ENCODE results near the gene KBTBD7. TPM values are rescaled to one million over a fixed set of nuclear protein-coding genes. Genes with fewer than 3 reads are reported as not detected.

KBTBD7 gene
- total RNA-seq, 1 experiment from 2014 or later: 6.2 TPM

GRCh38 chr13:41213316-41213715 lies 18.9 kb upstream of the KBTBD7 start:
- no peak for ATAC-seq
- intact Hi-C loops (cut with micrococcal nuclease): no loop called here
- Histone ChIP-seq H3K4me3 (replicated peaks in 1 of 2; ENCODE audit: low read depth in 1 of 2, low read length in 2 of 2) (no peak overlapping the region), H4K20me1 (ENCODE audit: insufficient read depth) (no peaks in the 10 kb centered on the region), H3K79me2 (ENCODE audit: insufficient read depth, low read length) (no peaks in the 10 kb centered on the region), H3K9me2 (ENCODE audit: insufficient read depth) (no peaks in the 10 kb centered on the region), H3K9me3 (ENCODE audit: control insufficient read depth in 1 of 2, insufficient read depth in 1 of 2, low read depth in 1 of 2, low read length in 2 of 2) (peaks cover 0 to 12% of the 10 kb centered on the region in 2 experiments; a peak in 2 of 4 replicates), H3K27ac (ENCODE audit: low read depth, low read length) (no peak overlapping the region), H3K27me3 (ENCODE audit: insufficient read depth, low read length) (no peaks in the 10 kb centered on the region), H3K4me2 (ENCODE audit: low read length) (no peak overlapping the region), H2AFZ (ENCODE audit: low read depth, low read length, poor library complexity, severe bottlenecking) (no peak overlapping the region), H3K9ac (ENCODE audit: low read length) (no peak overlapping the region), H3K4me1 (ENCODE audit: control insufficient read depth in 1 of 2, insufficient read depth in 2 of 2, low read length in 2 of 2) (peaks cover 0 to 9% of the 10 kb centered on the region in 2 experiments; a peak in 1 of 4 replicates), H3K36me3 (ENCODE audit: control insufficient read depth in 1 of 2, insufficient read depth in 2 of 2, low read length in 2 of 2) (no peaks in the 10 kb centered on the region)
- DNase-seq (ENCODE audit: low read depth, low spot score): no peak
- ChIA-PET POLR2A (no interaction called here), CTCF (no interaction called here), RAD21 (ENCODE audit: low non-redundant PET in 1 of 2, low total read pairs in 2 of 2, uncharacterized antibody in 2 of 2, unreplicated experiment in 2 of 2) (no interaction called here)
- BruUV-seq (replicated peaks): no TSS peak
- TF ChIP-seq TCF7L2 (IDR thresholded peaks at IDR 0.05; ENCODE audit: borderline replicate concordance, extremely low read depth, insufficient read depth, insufficient read length) (no peak), CBX3 (IDR thresholded peaks at IDR 0.05; ENCODE audit: low read depth) (no peak), SIN3A (IDR thresholded peaks at IDR 0.05; ENCODE audit: low read depth) (no peak), ZBTB33 (IDR thresholded peaks at IDR 0.05; ENCODE audit: extremely low read depth, insufficient replicate concordance, low read length) (no peak), CTCF (IDR thresholded peaks at IDR 0.05 in 2 of 3, conservative IDR thresholded peaks at IDR 0.05 in 1 of 3; ENCODE audit: borderline replicate concordance in 1 of 3, insufficient read depth in 1 of 3, low read depth in 2 of 3, low read length in 2 of 3) (no peak), RAD21 (IDR thresholded peaks at IDR 0.05; ENCODE audit: low read depth) (no peak), CEBPB (IDR thresholded peaks at IDR 0.05; ENCODE audit: low read depth) (no peak), YY1 (IDR thresholded peaks at IDR 0.05; ENCODE audit: extremely low read depth, insufficient replicate concordance, low read depth, low read length) (no peak), POLR2AphosphoS5 (IDR thresholded peaks at IDR 0.05; ENCODE audit: low read depth, low read length) (no peak)

Data from HCT116 (cell line).